Glutamatergic neuron (in vitro differentiated cells): ENCODE data around the gene CHRNB1. TPM values are rescaled to one million over a fixed set of nuclear protein-coding genes. Genes with fewer than 3 reads are reported as not detected.

Experiments used
- DNase-seq: peaks from one replicate; pipeline ENCODE4 v3.0.0; 2022
- H3K27ac Mint-ChIP-seq: one replicate; pipeline ENCODE4 v1.8.0; 2020; ENCODE audit warnings: mild to moderate bottlenecking, mixed read lengths, inconsistent platforms; ENCODE audit not compliant: unreplicated experiment
- H3K27me3 Mint-ChIP-seq: one replicate; pipeline ENCODE4 v1.8.0; 2020; ENCODE audit warnings: mild to moderate bottlenecking, moderate library complexity, mixed read lengths, inconsistent platforms; ENCODE audit not compliant: unreplicated experiment
- H3K36me3 Mint-ChIP-seq: one replicate; pipeline ENCODE4 v1.8.0; 2020; ENCODE audit warnings: mild to moderate bottlenecking, mixed read lengths, inconsistent platforms; ENCODE audit not compliant: unreplicated experiment
- H3K4me1 Mint-ChIP-seq: one replicate; pipeline ENCODE4 v1.8.0; 2020; ENCODE audit warnings: mild to moderate bottlenecking, low read depth, mixed read lengths, inconsistent platforms; ENCODE audit not compliant: unreplicated experiment
- H3K4me3 Mint-ChIP-seq: one replicate; pipeline ENCODE4 v1.8.0; 2020; ENCODE audit warnings: mild to moderate bottlenecking, mixed read lengths, inconsistent platforms; ENCODE audit not compliant: unreplicated experiment
- H3K9me3 Mint-ChIP-seq: one replicate; pipeline ENCODE4 v1.8.0; 2020; ENCODE audit warnings: mild to moderate bottlenecking, moderate library complexity, mixed read lengths, inconsistent platforms; ENCODE audit not compliant: unreplicated experiment
- total RNA-seq: library from RNA; stranded (reverse); fragmentation: NEBNext Ultra II Directional; extraction: Animal tissue kit (Norgen Biotek cat#: 25700); gene quantifications from one replicate; pipeline ENCODE4 v1.2.1, GENCODE V29; 2021; ENCODE audit not compliant: unreplicated experiment
- TF ChIP-seq, protein P1 (sequence below): fragments of 200-600 bp; sonication (generic); IDR thresholded peaks from one replicate; pipeline ENCODE4 v1.5.0; 2021; ENCODE audit not compliant: partially characterized antibody, unreplicated experiment

The CHRNB1 gene
- total RNA-seq, 1 donor from 2014 or later = 16.4 TPM

DNA sequence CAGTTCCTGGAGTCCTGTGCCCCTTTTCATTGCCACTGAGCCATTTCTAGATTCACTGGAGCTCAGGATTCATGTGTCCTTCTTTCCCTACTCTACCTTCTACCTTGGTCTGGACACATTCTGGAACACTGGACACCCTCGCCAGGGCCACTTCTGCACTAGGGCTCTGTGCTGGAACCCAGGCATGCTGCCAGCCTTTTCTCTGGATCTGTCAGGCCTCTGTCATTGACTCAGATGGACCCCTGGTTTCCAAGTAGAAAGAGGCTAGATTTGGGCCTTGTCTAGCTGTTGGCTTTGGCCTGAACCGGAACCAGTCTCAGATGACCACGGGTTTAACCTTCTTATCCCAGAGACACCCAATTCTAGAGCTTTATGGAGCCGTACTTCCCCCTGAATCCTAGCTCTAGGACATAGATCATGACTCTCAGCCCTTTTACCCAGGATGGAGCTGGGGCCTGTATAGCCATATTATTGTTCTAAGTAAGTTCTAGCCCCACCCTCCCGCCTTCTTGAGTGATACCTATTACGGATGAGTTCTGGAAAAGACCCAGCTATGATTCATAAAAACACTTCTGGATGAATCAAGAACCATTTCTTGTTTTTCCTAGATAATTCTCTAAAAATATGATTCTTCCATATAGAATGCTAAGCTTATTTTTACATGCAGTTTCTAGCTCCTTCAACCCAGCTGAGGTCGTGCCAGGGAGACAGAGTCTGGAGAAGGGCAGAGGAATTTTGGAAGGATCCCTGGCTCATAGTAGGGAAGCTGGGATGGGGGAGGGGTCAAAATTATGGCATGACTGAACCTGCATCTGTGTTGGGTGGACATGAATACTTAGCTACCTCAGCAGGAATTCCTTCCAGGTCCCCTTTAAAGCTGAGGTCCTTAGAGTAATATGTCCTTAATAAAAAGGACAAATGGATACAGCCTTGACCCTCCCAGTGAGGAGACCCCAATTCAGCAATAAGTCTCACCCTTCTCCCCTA, 1.1 kb upstream of the CHRNB1 start:
- H3K27me3 Mint-ChIP-seq = peaks cover 25% of the 10 kb centered on the region
- H3K4me3 Mint-ChIP-seq = no peak overlapping the region
- H3K4me1 Mint-ChIP-seq = peaks cover 5% of the 10 kb centered on the region
- peaks cover 4% of the 10 kb centered on the region for H3K36me3 Mint-ChIP-seq
- no peak overlapping the region for H3K27ac Mint-ChIP-seq
- TF ChIP-seq, protein P1, sequence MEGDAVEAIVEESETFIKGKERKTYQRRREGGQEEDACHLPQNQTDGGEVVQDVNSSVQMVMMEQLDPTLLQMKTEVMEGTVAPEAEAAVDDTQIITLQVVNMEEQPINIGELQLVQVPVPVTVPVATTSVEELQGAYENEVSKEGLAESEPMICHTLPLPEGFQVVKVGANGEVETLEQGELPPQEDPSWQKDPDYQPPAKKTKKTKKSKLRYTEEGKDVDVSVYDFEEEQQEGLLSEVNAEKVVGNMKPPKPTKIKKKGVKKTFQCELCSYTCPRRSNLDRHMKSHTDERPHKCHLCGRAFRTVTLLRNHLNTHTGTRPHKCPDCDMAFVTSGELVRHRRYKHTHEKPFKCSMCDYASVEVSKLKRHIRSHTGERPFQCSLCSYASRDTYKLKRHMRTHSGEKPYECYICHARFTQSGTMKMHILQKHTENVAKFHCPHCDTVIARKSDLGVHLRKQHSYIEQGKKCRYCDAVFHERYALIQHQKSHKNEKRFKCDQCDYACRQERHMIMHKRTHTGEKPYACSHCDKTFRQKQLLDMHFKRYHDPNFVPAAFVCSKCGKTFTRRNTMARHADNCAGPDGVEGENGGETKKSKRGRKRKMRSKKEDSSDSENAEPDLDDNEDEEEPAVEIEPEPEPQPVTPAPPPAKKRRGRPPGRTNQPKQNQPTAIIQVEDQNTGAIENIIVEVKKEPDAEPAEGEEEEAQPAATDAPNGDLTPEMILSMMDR = no peak
- no peak for DNase-seq
- peaks cover 17% of the 10 kb centered on the region for H3K9me3 Mint-ChIP-seq

GRCh38 chr17:7445619-7445968, 733 bp downstream of the CHRNB1 start:
- Mint-ChIP-seq H3K27me3 (peaks cover 20% of the 10 kb centered on the region), H3K36me3 (peaks cover 5% of the 10 kb centered on the region)
- DNase-seq = peak; percentile 34

GRCh38 chr17:7448461-7448860, 3.6 kb downstream of the CHRNB1 start:
- peaks cover 19% of the 10 kb centered on the region for H3K27me3 Mint-ChIP-seq
- TF ChIP-seq, protein P1 = no peak
- no peak overlapping the region for H3K27ac Mint-ChIP-seq
- H3K4me3 Mint-ChIP-seq = peak overlapping the region; percentile 4
- no peak for DNase-seq
- H3K36me3 Mint-ChIP-seq = peaks cover 5% of the 10 kb centered on the region
- peaks cover 14% of the 10 kb centered on the region for H3K9me3 Mint-ChIP-seq
- H3K4me1 Mint-ChIP-seq = no peaks in the 10 kb centered on the region

More at GRCh38 chr17:7445619-7445968, 733 bp downstream of the CHRNB1 start:
- TF ChIP-seq, protein P1 = no peak
- peaks cover 15% of the 10 kb centered on the region for H3K9me3 Mint-ChIP-seq
- no peak overlapping the region for H3K27ac Mint-ChIP-seq
- H3K4me1 Mint-ChIP-seq = peaks cover 4% of the 10 kb centered on the region
- H3K4me3 Mint-ChIP-seq = peak overlapping the region; percentile 85

- H3K36me3 Mint-ChIP-seq = peaks cover 4% of the 10 kb centered on the region
- DNase-seq = no peak
- peaks cover 11% of the 10 kb centered on the region for H3K9me3 Mint-ChIP-seq
- H3K27ac Mint-ChIP-seq = no peak overlapping the region
- H3K4me3 Mint-ChIP-seq = no peak overlapping the region
- H3K27me3 Mint-ChIP-seq = peaks cover 2% of the 10 kb centered on the region
- peaks cover 6% of the 10 kb centered on the region for H3K4me1 Mint-ChIP-seq
- TF ChIP-seq, protein P1 = no peak
Observed at GRCh38 chr17:7459961-7460545, 15.2 kb downstream of the CHRNB1 start.
